SK-MEL-5 (cell line): ENCODE data around the gene CENPX. TPM values are rescaled to one million over a fixed set of nuclear protein-coding genes. Genes with fewer than 3 reads are reported as not detected.

Source experiments
- DNase-seq: peaks from one replicate; pipeline ENCODE4 v3.0.0-alpha.2; 2016; ENCODE audit warnings: low read depth, low spot score
- in situ Hi-C: cut with HindIII; loops from 2 replicates; pipeline ENCODE4 v1.10.0; 2016; ENCODE audit warnings: low sequenced_read_pairs, high pct_unique_total_duplicates, low pct_unique_long_range_greater_than_20kb
- total RNA-seq: library from RNA; depleted of rRNA; stranded (reverse); fragments of >200 nt; shearing (Covaris generic); gene quantifications from 2 replicates; pipeline ENCODE4 v1.2.3, GENCODE V29; 2014

The CENPX gene
- total RNA-seq, 1 experiment from 2014 or later: 130 TPM

DNA sequence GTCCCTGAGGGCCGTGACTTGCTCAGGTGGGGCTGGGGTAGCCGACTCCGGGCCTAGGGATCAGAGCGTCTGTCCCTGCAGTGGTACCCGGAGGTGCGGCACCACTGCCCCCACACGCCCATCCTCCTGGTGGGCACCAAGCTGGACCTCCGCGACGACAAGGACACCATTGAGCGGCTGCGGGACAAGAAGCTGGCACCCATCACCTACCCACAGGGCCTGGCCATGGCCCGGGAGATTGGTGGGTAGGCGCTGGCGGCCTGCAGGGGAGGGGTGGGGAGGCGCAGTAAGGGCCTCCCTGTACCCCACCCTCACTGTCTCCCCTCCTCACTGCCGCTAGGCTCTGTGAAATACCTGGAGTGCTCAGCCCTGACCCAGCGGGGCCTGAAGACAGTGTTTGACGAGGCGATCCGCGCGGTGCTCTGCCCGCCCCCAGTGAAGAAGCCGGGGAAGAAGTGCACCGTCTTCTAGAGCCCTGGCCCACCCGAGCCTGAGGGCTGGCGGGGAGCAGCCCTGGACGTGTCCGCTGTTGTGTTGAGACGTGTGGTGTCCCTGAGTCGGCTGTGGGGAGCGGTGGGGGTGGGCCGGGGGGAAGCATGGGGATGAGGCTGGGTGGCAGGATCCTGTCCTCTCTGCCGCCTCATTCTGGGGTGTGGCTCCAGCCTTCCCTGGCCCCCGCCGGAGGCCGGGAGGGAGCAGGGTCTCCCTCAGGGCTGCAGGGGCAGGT, 10.8 kb upstream of the CENPX start:
- no peak for DNase-seq
- in situ Hi-C loops: loop anchor here (10.0 kb wide), 1 partner anchor 101 kb away; no protein-coding TSS in a partner anchor

DNA sequence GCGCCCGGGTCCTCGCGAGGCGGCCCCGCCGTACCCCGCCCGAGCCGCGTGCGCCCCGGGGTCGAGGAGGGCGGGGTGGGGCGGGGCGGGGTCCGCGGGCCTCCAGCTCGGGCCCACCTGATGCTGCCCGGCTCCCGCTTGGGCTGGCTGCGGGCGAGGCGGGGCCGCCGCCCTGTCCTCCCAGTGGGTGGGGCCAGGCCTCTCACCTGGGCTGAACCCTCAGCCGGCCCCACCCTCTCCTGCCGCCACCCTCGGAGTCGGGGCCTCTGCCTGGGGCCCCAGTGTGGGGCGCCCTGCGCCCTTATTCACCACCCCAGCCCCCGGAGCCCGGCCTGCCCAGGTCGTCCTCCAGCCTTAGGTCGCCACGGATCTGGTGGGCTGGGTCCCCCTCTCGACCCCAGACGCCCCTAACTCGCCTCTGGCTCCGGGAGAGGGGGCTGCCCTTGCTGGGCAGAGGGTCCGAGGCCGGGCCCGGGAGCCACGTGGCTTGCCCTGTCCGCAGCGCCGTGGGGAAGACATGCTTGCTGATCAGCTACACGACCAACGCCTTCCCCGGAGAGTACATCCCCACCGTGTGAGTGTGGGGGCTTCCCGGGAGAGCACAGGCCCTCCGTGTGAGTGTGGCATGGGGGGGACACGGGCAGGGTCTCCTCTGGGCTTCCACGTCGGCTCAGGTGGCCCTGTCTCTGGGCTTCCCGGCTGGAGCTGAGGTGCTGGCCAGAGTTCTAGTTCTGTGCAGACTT, 9.4 kb upstream of the CENPX start:
- DNase-seq: no peak
- in situ Hi-C loops: loop anchor here (10.0 kb wide), 1 partner anchor 103 kb away; no protein-coding TSS in a partner anchor

DNA sequence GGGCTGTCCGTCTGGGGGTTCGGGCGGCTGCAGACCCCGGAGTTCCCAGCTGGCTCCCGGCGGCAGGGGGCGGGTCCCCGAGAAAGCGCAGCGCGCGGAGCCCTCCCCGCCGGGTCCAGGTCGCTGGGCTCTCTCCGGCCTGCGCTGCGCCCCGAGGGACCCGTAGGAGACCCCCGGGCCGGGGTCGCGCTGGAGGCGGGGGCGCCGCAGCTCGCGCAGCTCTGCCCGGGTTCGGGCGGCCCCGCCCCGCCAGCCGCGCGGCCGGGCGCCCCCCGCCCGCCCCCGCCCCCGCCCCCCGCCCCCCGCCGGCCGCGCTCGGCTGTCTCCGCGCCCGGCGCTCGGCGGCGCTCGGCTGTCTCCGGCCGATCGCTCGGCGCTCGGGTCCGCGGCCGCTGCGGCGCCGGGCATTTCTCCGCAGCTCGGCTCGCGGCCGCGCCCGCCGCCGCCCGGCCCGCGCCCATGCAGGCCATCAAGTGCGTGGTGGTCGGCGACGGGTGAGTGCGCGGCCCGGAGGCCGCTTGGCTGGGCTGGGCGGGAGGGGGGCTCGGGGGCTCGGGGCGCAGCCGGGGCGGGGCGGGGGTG, 8.7 kb upstream of the CENPX start, which contains the start of gene RAC3:
Gene RAC3, plus strand, starts transcription at position 376 of the 582 bp plus-strand sequence. Its CDS starts 84 bp downstream, at position 460.
- in situ Hi-C loops: loop anchor here (10.0 kb wide), 1 partner anchor 103 kb away; no protein-coding TSS in a partner anchor
- peak; percentile 58 for DNase-seq

DNA sequence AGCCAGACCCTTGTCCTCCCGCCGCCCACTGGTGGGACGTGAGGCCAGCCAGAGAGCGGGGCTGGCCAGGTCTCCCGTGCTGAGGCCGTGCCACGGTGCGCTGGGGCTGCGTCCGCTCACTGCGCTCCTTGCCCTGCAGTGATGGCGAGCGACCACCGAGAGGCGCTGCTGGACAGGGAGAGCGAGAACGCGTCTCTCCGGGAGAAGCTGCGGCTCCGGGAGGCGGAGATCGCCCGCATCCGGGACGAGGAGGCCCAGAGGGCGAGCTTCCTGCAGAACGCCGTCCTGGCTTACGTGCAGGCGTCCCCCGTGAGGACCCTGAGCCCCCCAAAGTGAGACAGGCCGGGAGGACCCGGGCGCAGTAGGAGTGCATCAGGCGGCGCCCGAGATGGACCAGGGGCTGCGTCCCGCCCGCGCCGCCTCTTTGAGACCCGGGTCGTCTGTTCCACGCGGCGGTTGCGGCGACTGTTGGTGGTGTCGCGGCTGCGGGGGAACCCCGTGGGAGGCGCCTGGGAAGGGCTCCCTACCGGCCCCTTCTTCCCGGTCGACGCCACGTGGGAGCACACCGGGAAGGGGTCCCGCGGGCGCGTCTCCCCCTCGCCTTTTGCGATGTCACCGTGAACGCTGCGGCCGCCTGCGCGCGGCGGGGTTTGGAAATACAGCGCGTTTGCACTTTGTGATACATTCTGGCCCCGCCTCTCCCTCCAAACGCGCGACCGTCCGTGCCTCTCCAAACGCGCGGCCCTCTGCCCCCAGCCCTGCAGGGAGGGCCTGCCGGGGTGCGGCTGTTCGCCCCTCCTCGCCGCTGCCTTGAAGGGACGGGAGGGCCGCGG, 8.0 kb upstream of the CENPX start:
- peak; percentile 91 for DNase-seq
- in situ Hi-C loops: loop anchor here (10.0 kb wide), 1 partner anchor 104 kb away; no protein-coding TSS in a partner anchor

DNA sequence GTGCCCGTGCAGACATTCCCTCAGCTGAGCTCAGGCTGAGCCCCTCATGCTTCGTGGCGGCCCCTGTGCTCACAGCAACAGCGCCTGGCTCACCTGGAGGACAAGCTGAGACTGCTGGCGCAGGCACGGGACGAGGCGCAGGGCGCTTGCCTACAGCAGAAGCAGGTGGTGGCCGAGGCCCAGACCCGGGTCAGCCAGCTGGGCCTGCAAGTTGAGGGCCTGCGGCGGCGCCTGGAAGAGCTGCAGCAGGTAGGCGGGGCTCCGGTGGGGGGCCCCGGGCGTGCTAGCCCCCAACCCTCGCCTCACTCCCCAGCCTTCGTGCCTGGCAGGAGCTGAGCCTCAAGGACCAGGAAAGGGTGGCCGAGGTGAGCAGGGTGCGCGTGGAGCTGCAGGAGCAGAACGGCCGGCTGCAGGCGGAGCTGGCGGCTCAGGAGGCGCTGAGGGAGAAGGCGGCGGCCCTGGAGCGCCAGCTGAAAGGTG, 7.4 kb upstream of the CENPX start:
- in situ Hi-C loops: loop anchor here (10.0 kb wide), 1 partner anchor 105 kb away; no protein-coding TSS in a partner anchor
- no peak for DNase-seq

DNA sequence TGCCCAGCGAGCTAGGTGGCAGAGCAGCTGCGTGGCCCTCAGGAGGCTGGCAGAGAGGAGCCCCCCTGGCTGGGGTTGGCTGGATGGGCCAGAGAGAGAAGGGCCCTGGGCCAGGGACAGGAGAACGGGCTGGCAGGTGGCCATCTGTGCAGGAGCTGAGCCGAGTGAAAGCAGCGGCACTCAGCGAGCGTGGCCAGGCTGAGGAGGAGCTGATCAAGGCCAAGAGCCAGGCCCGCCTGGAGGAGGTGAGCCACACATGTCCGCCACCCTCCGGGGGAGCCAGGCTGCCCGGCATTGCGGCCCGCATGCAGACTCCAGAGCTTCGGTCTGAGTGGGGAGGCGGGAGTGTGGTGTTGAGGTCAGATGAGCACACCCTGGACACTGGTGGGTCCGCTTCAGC, 6.7 kb upstream of the CENPX start:
- no peak for DNase-seq
- in situ Hi-C loops: no loop called here

DNA sequence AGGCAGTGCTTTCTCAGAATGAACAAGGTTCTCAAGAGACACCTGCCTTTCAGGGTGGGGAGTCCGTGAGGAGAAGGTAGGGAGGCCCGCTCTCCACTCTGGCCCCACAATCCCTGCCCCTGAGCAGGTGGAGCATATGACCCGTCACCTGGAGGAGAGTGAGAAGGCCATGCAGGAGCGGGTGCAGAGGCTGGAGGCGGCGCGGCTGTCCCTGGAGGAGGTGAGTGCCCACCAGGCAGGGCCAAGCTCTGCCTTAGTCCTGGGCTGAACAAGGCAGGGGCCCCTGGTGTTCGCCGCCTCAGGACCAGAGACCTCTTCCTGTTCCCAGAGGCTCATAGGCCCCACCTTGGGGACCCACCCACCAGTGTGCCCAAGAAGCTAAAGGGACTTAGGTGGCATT, 6.3 kb upstream of the CENPX start:
- in situ Hi-C loops: no loop called here
- no peak for DNase-seq

DNA sequence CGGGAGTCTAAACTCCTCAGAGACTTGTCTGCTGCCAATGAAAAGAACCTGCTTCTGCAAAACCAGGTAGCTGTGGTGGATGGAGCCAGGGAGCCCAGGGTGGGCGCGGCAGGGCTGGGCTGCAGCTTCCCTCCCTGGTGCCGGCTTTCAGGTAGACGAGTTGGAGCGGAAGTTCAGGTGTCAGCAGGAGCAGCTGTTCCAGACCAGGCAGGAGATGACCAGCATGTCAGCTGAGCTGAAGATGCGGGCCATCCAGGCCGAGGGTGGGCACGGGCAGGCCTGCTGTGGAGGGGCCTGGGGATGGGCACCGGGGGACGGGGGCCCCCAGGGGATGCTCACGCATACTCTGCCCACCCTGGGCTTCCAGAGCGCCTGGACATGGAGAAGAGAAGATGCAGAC, 5.6 kb upstream of the CENPX start:
- DNase-seq: no peak
- in situ Hi-C loops: no loop called here

DNA sequence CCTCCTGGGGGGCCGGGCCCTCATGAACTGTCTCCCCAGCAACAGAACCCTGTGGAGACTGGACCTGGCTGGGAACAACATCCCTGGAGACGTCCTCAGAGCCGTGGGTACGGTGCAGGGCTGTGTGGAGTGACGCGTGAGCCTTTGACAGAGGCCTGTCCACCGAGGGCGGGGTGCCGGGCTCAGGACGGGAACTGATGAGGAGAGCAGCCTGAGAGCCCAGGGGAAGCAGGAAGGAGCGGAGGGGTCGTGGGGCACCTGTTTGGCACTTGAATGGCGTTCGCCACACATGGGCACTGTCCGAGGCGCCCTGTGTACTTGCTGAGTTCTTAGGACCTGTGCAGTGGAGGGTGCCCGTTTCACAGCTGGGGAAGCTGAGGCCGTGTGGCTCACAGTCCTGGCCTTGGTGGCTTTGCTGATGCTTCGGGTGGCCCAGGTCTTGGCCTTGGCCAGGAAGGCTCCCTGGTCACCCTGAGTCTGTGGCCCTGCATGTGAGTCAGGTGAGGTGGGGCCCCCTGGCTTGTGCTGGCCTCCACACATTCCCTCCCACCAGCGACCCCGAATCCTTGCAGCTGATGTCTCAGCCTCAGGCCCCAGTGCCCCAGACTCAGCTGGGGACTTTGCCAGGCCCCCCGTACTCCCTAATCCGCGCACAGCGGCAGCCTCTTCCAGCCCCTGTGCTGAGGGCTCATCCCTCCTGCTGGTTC, 2.9 kb upstream of the CENPX start:
- DNase-seq: no peak
- in situ Hi-C loops: no loop called here

DNA sequence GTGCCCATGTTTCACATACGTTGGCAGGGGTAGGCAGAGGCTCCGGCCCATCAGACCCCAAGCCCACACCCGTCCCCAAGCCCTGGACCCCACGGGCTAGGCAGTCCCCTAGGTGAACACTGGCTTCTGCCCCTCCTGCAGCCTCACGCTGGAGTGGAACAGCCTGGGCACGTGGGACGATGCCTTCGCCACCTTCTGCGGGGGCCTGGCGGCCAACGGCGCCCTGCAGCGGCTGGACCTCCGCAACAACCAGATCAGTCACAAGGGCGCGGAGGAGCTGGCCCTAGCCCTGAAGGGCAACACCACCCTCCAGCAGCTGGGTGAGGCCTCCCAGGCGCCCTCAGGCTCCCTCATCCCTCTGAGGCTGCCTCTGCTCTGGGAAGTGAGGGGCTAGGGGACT, 2.2 kb upstream of the CENPX start:
- no peak for DNase-seq
- in situ Hi-C loops: no loop called here

DNA sequence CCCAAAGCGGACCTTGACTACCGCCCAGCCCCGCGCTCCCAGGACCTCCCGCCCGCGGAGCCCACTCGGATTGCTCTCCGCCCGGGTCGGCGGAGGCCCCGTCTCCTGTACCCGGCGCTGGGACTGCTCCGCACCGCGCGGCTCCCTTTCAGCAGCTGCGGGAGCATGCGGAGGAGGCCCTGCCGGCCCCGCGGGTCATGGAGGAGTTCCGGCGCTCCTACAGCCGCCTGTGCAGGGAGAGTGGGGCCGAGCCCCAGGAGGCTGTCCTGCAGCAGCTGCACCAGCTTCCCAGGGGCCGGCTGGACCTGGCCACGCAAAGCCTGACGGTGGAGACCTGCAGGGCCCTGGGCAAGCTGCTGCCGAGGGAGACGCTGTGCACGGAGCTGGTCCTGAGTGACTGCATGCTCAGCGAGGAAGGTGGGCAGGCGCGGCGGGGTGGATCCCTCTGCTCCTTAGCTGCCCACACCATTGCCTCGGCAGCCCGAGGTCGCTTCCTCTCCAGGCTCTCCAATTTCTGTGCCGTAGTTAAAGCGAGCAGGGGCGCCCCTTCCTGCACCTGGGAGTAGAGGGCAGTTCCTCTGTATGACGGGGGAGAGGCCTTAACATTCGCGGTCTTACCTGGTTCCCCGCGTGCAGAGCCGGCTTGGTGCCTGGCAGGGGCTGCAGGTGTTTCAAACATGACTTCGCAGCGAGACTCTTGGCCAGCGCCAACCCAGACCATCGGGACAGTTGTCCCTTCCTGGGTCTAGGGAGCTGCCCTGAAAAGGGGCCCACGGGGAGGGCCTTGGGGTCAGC, 966 bp upstream of the CENPX start:
- in situ Hi-C loops: no loop called here
- DNase-seq: peak; percentile 31

DNA sequence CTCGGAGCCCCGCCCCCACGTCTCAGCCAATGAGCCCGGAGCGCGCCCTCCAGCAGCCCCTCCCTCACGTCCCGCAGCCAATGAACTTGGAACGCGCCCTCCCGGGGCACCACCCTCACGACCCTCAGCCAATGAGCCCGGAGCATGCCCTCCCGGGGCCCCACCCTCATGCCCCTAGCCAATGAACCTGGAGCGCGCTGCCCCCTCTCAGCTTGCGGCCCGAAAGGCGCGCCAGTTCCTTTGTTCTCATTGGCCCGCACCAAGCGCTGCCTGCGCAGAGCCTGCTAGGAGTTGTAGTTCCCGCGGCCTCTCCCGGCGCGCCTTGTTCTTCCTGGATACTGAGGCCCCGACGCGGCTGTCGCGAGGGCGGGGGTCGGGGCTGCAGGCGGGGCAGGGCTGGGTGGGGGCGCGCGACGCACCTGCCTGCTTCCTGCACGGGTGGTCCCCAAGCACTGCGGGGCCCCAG, 336 bp upstream of the CENPX start, which contains the start of gene LRRC45:
Gene LRRC45, plus strand, starts transcription at position 325 of the 466 bp plus-strand sequence. CDS start 339 bp downstream, outside the sequence.
- DNase-seq: peak; percentile 100
- in situ Hi-C loops: no loop called here

DNA sequence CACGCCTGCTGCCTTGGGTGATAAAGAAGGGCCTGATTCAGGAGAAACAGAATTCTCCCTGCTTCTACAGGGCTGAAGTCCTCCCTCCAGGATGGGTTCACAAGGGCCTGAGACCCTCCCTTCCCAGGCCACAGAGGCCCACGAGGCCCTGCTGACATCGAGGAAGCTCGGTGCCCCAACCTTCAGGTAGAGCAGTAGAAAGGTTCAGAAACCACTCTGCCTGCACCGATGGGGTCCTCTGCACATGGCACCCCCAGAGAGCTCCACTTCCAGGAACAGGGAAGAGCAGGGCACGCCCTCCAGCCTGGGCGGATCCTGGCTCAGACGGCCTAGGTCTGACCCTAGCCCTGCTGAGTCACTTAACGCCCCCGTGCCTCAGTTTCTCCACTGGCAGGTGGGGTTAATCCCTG, 773 bp downstream of the CENPX start:
- in situ Hi-C loops: no loop called here
- DNase-seq: no peak

DNA sequence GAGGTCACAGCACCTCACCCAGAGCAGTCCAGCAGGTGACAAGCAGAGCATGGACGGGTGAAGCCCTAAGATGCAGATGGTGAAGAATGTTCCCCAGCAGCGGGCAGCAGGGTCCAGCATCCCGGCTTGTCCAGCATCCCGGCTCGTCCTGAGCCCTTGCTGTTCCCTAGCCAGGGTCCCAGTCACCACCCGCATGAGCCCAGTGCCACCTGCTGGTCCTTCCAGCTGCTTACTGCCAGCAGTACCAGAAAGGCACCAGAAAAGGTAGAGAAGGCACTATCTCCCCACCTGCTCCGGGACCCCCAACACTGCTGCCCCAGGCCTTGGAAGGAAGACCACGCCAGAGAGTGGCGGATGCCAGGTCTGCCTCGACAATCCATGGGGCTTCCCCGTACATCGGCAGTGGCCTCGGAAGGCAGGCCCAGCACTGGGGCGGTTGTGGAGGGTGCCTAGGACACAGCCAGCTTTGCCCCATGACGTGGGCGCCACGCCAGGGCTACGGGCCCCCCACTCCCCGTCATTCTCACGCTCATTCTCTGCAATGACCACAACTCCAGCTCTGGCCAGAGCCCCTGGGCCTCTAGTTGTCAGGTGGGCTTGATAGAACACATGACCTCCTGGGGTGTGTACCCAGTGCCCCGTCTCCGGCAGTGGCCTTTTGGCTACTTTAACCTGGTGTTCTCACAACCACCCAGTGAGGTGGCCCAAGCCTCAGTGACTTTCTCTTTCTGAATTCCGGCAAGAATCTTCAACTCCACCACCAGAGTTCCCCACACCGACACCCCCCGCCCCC, 1.4 kb downstream of the CENPX start:
- DNase-seq: peak; percentile 91
- in situ Hi-C loops: no loop called here

DNA sequence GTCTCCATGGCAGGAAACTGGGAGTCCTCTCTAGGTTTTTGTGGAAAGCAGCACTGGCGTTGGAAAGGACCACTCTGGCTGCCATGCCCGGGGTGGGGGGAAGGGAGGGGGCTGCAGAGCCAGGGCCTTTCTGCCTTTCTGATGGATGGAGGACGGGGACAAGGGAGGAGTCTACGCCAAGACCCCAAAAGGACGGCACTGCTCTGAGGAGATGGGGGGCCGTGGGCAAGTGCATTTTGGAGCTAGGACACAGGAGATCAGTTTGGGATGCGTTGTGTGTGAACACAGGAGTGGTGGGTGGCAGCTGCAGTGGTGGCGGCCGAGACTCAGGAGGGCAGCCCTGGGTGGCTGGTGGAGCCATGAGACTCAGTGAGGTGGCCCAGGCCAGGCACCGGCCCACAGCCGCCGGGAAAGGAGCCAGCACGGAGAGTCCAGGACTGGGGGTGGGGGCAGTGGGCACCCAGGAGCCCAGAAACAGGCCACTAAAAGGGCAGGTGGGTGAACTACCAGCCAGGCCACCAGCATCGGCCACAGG, 2.0 kb downstream of the CENPX start:
- DNase-seq: no peak
- in situ Hi-C loops: no loop called here
